GM12875 (cell line): ENCODE results near the gene ARSJ.

Source experiments
- H3K4me3 ChIP-seq: one replicate; pipeline ENCODE4 v1.5.1; 2011; ENCODE audit warnings: low read depth, low read length, control low read depth
- CTCF ChIP-seq: IDR thresholded peaks from 2 replicates; pipeline ENCODE4 v1.5.1; 2011; ENCODE audit warnings: low read depth, mild to moderate bottlenecking, control low read depth, inconsistent platforms, low read length, moderate library complexity, borderline replicate concordance; ENCODE audit not compliant: insufficient read depth

ARSJ gene

GRCh38 chr4:113901994-113902787 is 77.3 kb downstream of the ARSJ start:
- TF ChIP-seq CTCF = no peak
- no peak overlapping the region for H3K4me3 ChIP-seq

GRCh38 chr4:113899271-113900070 is 80.0 kb downstream of the ARSJ start:
- TF ChIP-seq CTCF = no peak
- no peak overlapping the region for H3K4me3 ChIP-seq

- no peak overlapping the region for H3K4me3 ChIP-seq
- no peak for TF ChIP-seq CTCF
These were observed 85.9 kb downstream of the ARSJ start for GRCh38 chr4:113893546-113893945.

GRCh38 chr4:113888006-113888405 is 91.4 kb downstream of the ARSJ start:
- no peak overlapping the region for H3K4me3 ChIP-seq
- TF ChIP-seq CTCF = no peak

GRCh38 chr4:113885291-113885690 is 94.2 kb downstream of the ARSJ start:
- no peak overlapping the region for H3K4me3 ChIP-seq
- no peak for TF ChIP-seq CTCF

- TF ChIP-seq CTCF = no peak
- no peak overlapping the region for H3K4me3 ChIP-seq
These were observed 94.8 kb downstream of the ARSJ start for GRCh38 chr4:113884655-113885054.
